Measurements from ENCODE around the gene NSD2. TPM values are rescaled to one million over a fixed set of nuclear protein-coding genes. Genes with fewer than 3 reads are reported as not detected.

The NSD2 gene
- total and polyA plus RNA-seq, 9 of the 15 experiments (the other 6 are each of a cell fraction or from before 2014, with no cell fraction given), result 6.4 to 126 (median 58.8) TPM

- TF ChIP-seq ZBTB12 (CRISPR knock-in tag; IDR thresholded peaks at IDR 0.05), result no peak
- TF ChIP-seq CREB1 (IDR thresholded peaks at IDR 0.05), result no peak
- peak; percentile 49; the same call in 1 of the 2 replicates for TF ChIP-seq CREB1 (CRISPR knock-in tag; IDR thresholded peaks at IDR 0.05)
- no peak for TF ChIP-seq MBD2 (IDR thresholded peaks at IDR 0.05; ENCODE audit: borderline replicate concordance, low read depth)
- TF ChIP-seq RNF219 (CRISPR knock-in tag; IDR thresholded peaks at IDR 0.05), result no peak
- no peak for TF ChIP-seq EZH2 (IDR thresholded peaks at IDR 0.05; ENCODE audit: borderline replicate concordance, low read depth, low read length)
- TF ChIP-seq VEZF1 (CRISPR knock-in tag; IDR thresholded peaks at IDR 0.05), result no peak; the same call in 1 of the 2 replicates
- no peak for TF ChIP-seq MEF2D (tag; conservative IDR thresholded peaks at IDR 0.05; ENCODE audit: low read depth)
- peak; percentile 88 to 90 for TF ChIP-seq RAD21 (CRISPR knock-in tag; conservative IDR thresholded peaks at IDR 0.05 in 1 of 2, IDR thresholded peaks at IDR 0.05 in 1 of 2)
- TF ChIP-seq ATF4 (CRISPR knock-in tag; IDR thresholded peaks at IDR 0.05), result no peak
- TF ChIP-seq HMG20B (CRISPR knock-in tag; IDR thresholded peaks at IDR 0.05), result no peak
- peak; percentile 51; the same call in 1 of the 2 replicates for TF ChIP-seq ZEB2 (IDR thresholded peaks at IDR 0.05)
- no peak for TF ChIP-seq SREBF2 (CRISPR knock-in tag; IDR thresholded peaks at IDR 0.05)
- no peak for TF ChIP-seq MTA2 (IDR thresholded peaks at IDR 0.05; ENCODE audit: low read depth)
- TF ChIP-seq NFRKB (IDR thresholded peaks at IDR 0.05; ENCODE audit: low read depth), result no peak
- no peak for TF ChIP-seq ZNF589 (CRISPR knock-in tag; IDR thresholded peaks at IDR 0.05; ENCODE audit: low read depth)
- TF ChIP-seq CBFB (CRISPR knock-in tag; IDR thresholded peaks at IDR 0.05), result peak; percentile 86
- TF ChIP-seq ZFX (CRISPR knock-in tag; IDR thresholded peaks at IDR 0.05), result no peak
- TF ChIP-seq ZNF41 (CRISPR knock-in tag; conservative IDR thresholded peaks at IDR 0.05), result no peak
- peak; percentile 10; the same call in 1 of the 2 replicates for TF ChIP-seq JUND (IDR thresholded peaks at IDR 0.05; ENCODE audit: borderline replicate concordance, low read depth, low read length)
- TF ChIP-seq JUND (tag; IDR thresholded peaks at IDR 0.05; ENCODE audit: borderline replicate concordance, low read depth, low read length), result peak; percentile 19; the same call in 1 of the 3 replicates
Observed at GRCh38 chr4:1899149-1900086, 28.2 kb downstream of the NSD2 start (continued).

Measured in K562 (cell line).